Thyroid gland (tissue), 4 donors: ENCODE measurements around the gene PIP4K2A. TPM values are rescaled to one million over a fixed set of nuclear protein-coding genes. Genes with fewer than 3 reads are reported as not detected.

ENCODE experiments used
- DNase-seq, 2 donors: peaks; one replicate each; pipeline ENCODE4 v3.0.0-alpha.2; 2019
- H3K27ac ChIP-seq, 3 donors: fragments of 200-600 bp; sonication (generic); 1 replicate in 2 of 3; 2 replicates in 1 of 3; pipeline ENCODE4 v1.5.1; 2016 to 2019; ENCODE audit warnings: mild to moderate bottlenecking in 1 of 3, moderate library complexity in 1 of 3
- H3K27me3 ChIP-seq: fragments of 200-600 bp; sonication (generic); one replicate; pipeline ENCODE4 v1.5.1; 2019
- H3K36me3 ChIP-seq, 2 donors: fragments of 200-600 bp; sonication (generic); one replicate each; pipeline ENCODE4 v1.5.1; 2016 to 2019
- H3K4me1 ChIP-seq, 2 donors: fragments of 200-600 bp; sonication (generic); one replicate each; pipeline ENCODE4 v1.5.1; 2017 to 2019
- H3K4me3 ChIP-seq, 3 donors: fragments of 200-600 bp; sonication (generic); replicated peaks in 1 of 3; 1 replicate in 2 of 3; 2 replicates in 1 of 3; pipeline ENCODE4 v1.5.1; 2016; ENCODE audit warnings: mild to moderate bottlenecking in 1 of 3
- H3K9me3 ChIP-seq: fragments of 200-600 bp; sonication (generic); one replicate; pipeline ENCODE4 v1.5.1; 2017
- CTCF ChIP-seq, 6 experiments: fragments of 200-600 bp in 3 of 6; fragments of 450-650 bp in 3 of 6; sonication (generic) in 3 of 6; IDR thresholded peaks; one replicate each; pipeline ENCODE4 v1.5.1; 2016 to 2019; ENCODE audit warnings: antibody characterized with exemption in 6 of 6, mild to moderate bottlenecking in 2 of 6, inconsistent platforms in 1 of 6, moderate library complexity in 1 of 6
- POLR2A ChIP-seq, 2 donors: fragments of 450-650 bp; IDR thresholded peaks; one replicate each; pipeline ENCODE4 v1.6.1; 2017; ENCODE audit warnings: antibody characterized with exemption in 2 of 2, mild to moderate bottlenecking in 2 of 2, moderate library complexity in 1 of 2
- WGBS, 2 donors: methylation state at CpG; one replicate each; pipeline ENCODE4 v1.1.5; 2017; 5-methylcytosine and 5-hydroxymethylcytosine counted together
- intact Hi-C: fragments of 100-400 bp; cut with DNase I; formaldehyde crosslinking; loops from one replicate; pipeline ENCODE4 v1.15.1; 2023
- total RNA-seq, 4 donors: library from RNA; depleted of rRNA; stranded (reverse); fragments of >200 nt; gene quantifications; one replicate each; pipeline ENCODE4 v1.2.3, GENCODE V29; 2016

PIP4K2A gene
- total RNA-seq, 4 donors from 2014 or later = 16.5 to 23.2 (median 19.3) TPM

GRCh38 chr10:22652988-22653481 is 61.3 kb downstream of the PIP4K2A start:
- no peaks in the 10 kb centered on the region for H3K36me3 ChIP-seq
- WGBS, 2 donors = 83 to 89% methylated on average over 6 of the region's 6 CpGs

DNA sequence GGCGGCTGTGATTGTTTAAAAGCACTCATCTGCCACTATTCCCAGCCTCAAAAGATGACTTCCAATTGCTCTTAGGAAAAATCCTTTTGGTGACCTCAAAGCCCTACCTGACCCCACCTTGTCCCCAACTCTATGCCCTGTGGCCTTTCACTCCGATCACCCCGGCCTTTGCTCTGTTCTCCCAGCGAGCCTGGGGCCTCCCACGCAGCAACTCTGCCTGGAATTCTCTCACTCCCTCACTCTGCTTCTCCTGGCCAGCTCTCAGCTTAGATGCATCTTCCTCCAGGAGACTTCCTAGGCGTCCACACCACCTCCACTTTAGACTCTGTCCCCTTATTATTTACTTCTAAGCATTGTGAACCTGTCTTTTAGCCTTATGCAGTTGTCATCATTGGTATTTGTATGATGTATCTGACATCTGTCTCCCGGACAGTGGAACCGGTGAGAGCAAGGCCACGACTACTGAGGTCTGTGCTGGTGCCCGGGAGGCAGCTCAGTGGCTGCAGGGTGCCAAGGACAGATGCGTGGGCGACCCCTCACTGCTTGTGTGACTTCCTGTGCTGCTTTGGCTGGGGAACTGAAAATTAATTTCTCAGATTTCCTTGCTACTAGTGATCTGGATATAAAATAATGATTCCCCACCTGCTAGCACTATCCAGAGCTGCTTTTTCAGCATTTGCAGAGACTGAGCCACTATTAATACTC is 63.0 kb downstream of the PIP4K2A start:
- intact Hi-C loops = no loop called here
- no peaks in the 10 kb centered on the region for H3K9me3 ChIP-seq
- 82 to 86% methylated on average over 12 of the region's 12 CpGs for WGBS, 2 donors
- no peaks in the 10 kb centered on the region for H3K36me3 ChIP-seq
- no peak overlapping the region for H3K27ac ChIP-seq
- no peak overlapping the region for H3K4me3 ChIP-seq
- no peak for DNase-seq
- TF ChIP-seq POLR2A (IDR thresholded peaks at IDR 0.05) (no peak), CTCF (IDR thresholded peaks at IDR 0.05) (no peak)
- H3K27me3 ChIP-seq = no peaks in the 10 kb centered on the region
- H3K4me1 ChIP-seq = peaks cover 37 to 48% of the 10 kb centered on the region in 2 donors

More at GRCh38 chr10:22652988-22653481, 61.3 kb downstream of the PIP4K2A start:
- TF ChIP-seq POLR2A (IDR thresholded peaks at IDR 0.05) = no peak
- TF ChIP-seq CTCF (IDR thresholded peaks at IDR 0.05) = no peak
- Histone ChIP-seq H3K27ac (no peak overlapping the region), H3K4me3 (no peak overlapping the region), H3K9me3 (no peaks in the 10 kb centered on the region), H3K27me3 (no peaks in the 10 kb centered on the region), H3K4me1 (peaks cover 42 to 63% of the 10 kb centered on the region in 2 donors)
- intact Hi-C loops = no loop called here
- no peak for DNase-seq

GRCh38 chr10:22649994-22650393 is 64.4 kb downstream of the PIP4K2A start:
- H3K27me3 ChIP-seq = no peaks in the 10 kb centered on the region
- WGBS, 2 donors = 79 to 96% methylated on average over 4 of the region's 4 CpGs
- H3K4me3 ChIP-seq = no peak overlapping the region
- no peak overlapping the region for H3K27ac ChIP-seq
- H3K9me3 ChIP-seq = no peaks in the 10 kb centered on the region
- H3K4me1 ChIP-seq = peaks cover 24 to 34% of the 10 kb centered on the region in 2 donors
- TF ChIP-seq POLR2A (IDR thresholded peaks at IDR 0.05) (no peak), CTCF (IDR thresholded peaks at IDR 0.05) (no peak)
- intact Hi-C loops = no loop called here
- DNase-seq = no peak
- no peaks in the 10 kb centered on the region for H3K36me3 ChIP-seq

DNA sequence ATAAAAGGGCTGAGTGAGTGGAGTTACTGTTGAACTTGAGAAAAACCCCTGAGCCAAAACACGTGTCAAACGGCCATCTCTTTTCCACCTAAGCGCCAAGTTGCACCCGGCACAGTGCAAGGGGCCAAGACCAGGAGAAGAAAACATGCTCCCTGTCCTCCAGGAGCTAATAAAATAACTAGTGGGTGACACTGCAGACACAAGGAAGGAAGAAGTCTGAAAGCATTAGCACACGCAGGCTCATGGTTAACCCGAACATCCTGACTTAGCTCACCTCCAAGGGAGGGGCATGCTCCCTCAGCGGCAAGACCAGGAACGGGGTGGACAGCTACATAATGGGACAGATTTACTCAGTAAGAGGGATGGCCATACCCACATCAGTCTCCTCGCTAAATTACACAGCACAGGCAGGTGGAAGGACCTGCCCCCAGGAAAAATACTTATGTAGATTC is 65.0 kb downstream of the PIP4K2A start:
- no peaks in the 10 kb centered on the region for H3K36me3 ChIP-seq
- peaks cover 19 to 28% of the 10 kb centered on the region in 2 donors for H3K4me1 ChIP-seq
- DNase-seq = no peak
- no peaks in the 10 kb centered on the region for H3K9me3 ChIP-seq
- no peaks in the 10 kb centered on the region for H3K27me3 ChIP-seq
- no peak overlapping the region for H3K27ac ChIP-seq
- no peak overlapping the region for H3K4me3 ChIP-seq
- no peak for TF ChIP-seq POLR2A (IDR thresholded peaks at IDR 0.05)
- no peak for TF ChIP-seq CTCF (IDR thresholded peaks at IDR 0.05)
- intact Hi-C loops = no loop called here
- WGBS, 2 donors = 69 to 88% methylated on average over 9 of the region's 9 CpGs

- H3K9me3 ChIP-seq = no peaks in the 10 kb centered on the region
- H3K27me3 ChIP-seq = no peaks in the 10 kb centered on the region
- peaks cover 10 to 21% of the 10 kb centered on the region in 2 donors for H3K4me1 ChIP-seq
- no peak for DNase-seq
- no peaks in the 10 kb centered on the region for H3K36me3 ChIP-seq
- intact Hi-C loops = no loop called here
- peak overlapping the region in 2 of 3 donors; percentile 30 to 32 for H3K27ac ChIP-seq
- WGBS, 2 donors = 12 to 44% methylated on average over 2 of the region's 2 CpGs
- H3K4me3 ChIP-seq = no peak overlapping the region
- no peak for TF ChIP-seq POLR2A (IDR thresholded peaks at IDR 0.05)
Observed at GRCh38 chr10:22648547-22648961, 65.8 kb downstream of the PIP4K2A start.
